CD4-positive, alpha-beta T cell (primary cell): Measurements from ENCODE around the gene COX4I2. TPM values are rescaled to one million over a fixed set of nuclear protein-coding genes. Genes with fewer than 3 reads are reported as not detected.

Experiments
- ATAC-seq: fragments of 200-7000 bp; cut with Tn5 transposase; one replicate; pipeline ENCODE4 v1.10.0; 2022; ENCODE audit warnings: mild to moderate bottlenecking; ENCODE audit not compliant: poor library complexity
- CTCF ChIA-PET: fragments of 350-600 bp; sonication (Branson Sonifier 250); formaldehyde crosslinking; loops from one replicate; lab custom pipeline; 2021; ENCODE audit warnings: antibody characterized with exemption, inconsistent platforms; lab: Charles Lee
- POLR2A ChIA-PET: fragments of 350-600 bp; sonication (Branson Sonifier 250); formaldehyde crosslinking; loops from one replicate; lab custom pipeline; 2021; ENCODE audit warnings: antibody characterized with exemption, inconsistent platforms; lab: Charles Lee
- DNase-seq, 14 experiments: peaks; one replicate each; pipeline ENCODE4 v3.0.0-alpha.2; 2013 to 2020; ENCODE audit warnings: mixed read lengths in 2 of 14
- H3K27ac ChIP-seq, 2 donors: one replicate each; pipeline versions ENCODE4 v1.5.1 to v1.7.0; 2013; ENCODE audit warnings: low read length in 2 of 2, low read depth in 1 of 2, mild to moderate bottlenecking in 1 of 2
- H3K27me3 ChIP-seq, 2 experiments: 1 replicate in 1 of 2; 2 replicates in 1 of 2; pipeline versions ENCODE4 v1.6.1 to v1.7.0; 2013; ENCODE audit warnings: low read length in 2 of 2, control low read depth in 1 of 2, mild to moderate bottlenecking in 1 of 2, moderate library complexity in 1 of 2; ENCODE audit not compliant: insufficient read depth in 2 of 2, control insufficient read depth in 1 of 2
- H3K36me3 ChIP-seq: one replicate; pipeline ENCODE4 v1.6.1; 2013; ENCODE audit warnings: low read length, control low read depth; ENCODE audit not compliant: insufficient read depth
- H3K4me1 ChIP-seq: one replicate; pipeline ENCODE4 v1.6.1; 2013; ENCODE audit warnings: low read length, control low read depth; ENCODE audit not compliant: insufficient read depth
- H3K4me3 ChIP-seq: one replicate; pipeline ENCODE4 v1.5.1; 2013; ENCODE audit warnings: mild to moderate bottlenecking, low read length, moderate library complexity
- H3K9me3 ChIP-seq, 2 experiments: 1 replicate in 1 of 2; 2 replicates in 1 of 2; pipeline versions ENCODE4 v1.6.1 to v1.7.0; 2013; ENCODE audit warnings: low read length in 2 of 2, mild to moderate bottlenecking in 2 of 2, control low read depth in 1 of 2, moderate library complexity in 1 of 2; ENCODE audit not compliant: control insufficient read depth in 1 of 2, insufficient read depth in 1 of 2
- H3K27ac Mint-ChIP-seq: one replicate; pipeline ENCODE4 v1.8.0; 2020; ENCODE audit warnings: mixed read lengths
- H3K27me3 Mint-ChIP-seq: one replicate; pipeline ENCODE4 v1.8.0; 2021; ENCODE audit warnings: mixed read lengths
- H3K36me3 Mint-ChIP-seq: one replicate; pipeline ENCODE4 v1.8.0; 2021; ENCODE audit warnings: low read depth, mixed read lengths
- H3K4me1 Mint-ChIP-seq: one replicate; pipeline ENCODE4 v1.8.0; 2021; ENCODE audit warnings: low read depth, mixed read lengths
- H3K4me3 Mint-ChIP-seq: one replicate; pipeline ENCODE4 v1.8.0; 2020; ENCODE audit warnings: mild to moderate bottlenecking, mixed read lengths
- H3K9me3 Mint-ChIP-seq: one replicate; pipeline ENCODE4 v1.8.0; 2020; ENCODE audit warnings: mixed read lengths
- CTCF ChIP-seq: fragments of 200-600 bp; IDR thresholded peaks from one replicate; pipeline ENCODE4 v1.8.0; 2022; ENCODE audit warnings: antibody characterized with exemption, mild to moderate bottlenecking
- intact Hi-C, 2 experiments: fragments of 100-400 bp; cut with DNase I in 1 of 2; cut with micrococcal nuclease in 1 of 2; formaldehyde crosslinking; loops; one replicate each; pipeline versions ENCODE4 v1.15.1 to v1.9.0; 2023 to 2025; cut with DNase I, micrococcal nuclease
- total RNA-seq, 174 experiments: library from RNA in 2 of 174; stranded (reverse) in 2 of 174; gene quantifications; one replicate each; pipeline ENCODE4 v1.2.3 and lab custom pipeline; 2021 to 2026

The COX4I2 gene
- total RNA-seq, 2 experiments from 2014 or later, result not detected

DNA sequence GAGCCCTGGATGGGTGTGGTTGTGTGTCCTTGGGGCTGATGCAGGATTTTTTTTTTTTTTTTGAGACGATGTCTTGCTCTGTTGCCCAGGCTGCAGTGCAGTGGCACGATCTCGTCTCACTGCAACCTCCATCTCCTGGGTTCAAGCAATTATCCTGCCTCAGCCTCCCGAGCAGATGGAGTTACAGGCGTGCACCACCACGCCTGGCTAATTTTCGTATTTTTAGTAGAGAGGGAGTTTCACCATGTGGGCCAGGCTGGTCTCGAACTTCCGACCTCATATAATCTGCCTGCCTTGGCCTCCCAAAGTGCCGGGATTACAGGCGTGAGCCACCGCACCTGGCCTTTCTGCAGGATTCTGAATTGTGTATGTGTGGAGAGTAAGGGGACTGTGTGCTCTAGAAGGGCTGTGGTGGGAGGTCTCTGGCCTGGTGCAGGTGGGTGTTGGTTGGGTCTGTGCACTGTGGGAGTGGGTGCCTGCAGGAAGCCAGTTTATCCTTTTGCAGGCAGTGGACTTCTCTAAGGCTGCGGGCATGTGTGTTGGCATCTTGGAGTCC lies 43.6 kb upstream of the COX4I2 start:
- POLR2A ChIA-PET, result no interaction called here
- no peak for TF ChIP-seq CTCF

DNA sequence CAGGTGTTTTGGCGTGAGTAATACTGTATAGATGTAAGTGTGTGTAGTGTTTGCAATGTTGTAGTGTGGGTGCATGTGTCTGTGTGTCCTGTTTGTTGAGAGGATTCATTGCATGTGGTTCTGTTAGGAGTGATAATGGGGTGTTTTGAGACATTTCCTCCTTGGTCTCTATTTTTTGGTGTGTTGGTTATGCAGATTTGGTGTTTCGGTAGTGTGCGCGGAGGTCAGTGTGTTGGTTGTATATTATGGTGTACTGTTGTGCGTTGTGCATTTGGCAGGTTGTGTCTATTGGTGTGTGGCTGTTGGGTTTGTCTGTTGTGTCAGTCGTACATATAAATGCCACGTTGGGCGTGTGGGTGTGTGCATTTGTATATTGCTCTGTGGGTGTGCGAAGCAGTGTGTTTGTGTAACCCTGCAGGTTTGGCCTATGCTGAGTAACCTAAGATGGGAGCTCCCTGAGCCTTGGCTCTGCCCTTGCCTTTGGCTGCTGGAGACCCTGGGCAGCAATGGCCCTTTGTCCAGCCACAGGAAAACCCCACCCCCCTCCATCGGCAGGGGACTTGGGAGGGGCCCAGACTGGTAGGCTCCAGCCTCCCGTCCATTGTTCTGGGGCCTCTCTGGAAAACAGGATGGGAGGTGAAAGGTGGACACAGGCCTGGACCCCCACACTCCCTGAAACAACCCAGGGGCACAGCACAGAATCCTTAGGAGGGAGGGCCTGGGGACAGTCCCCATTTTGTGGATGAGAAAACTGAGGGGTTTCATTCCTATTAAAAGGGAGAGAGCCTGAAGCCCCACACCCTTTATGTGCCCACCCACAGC lies 42.9 kb upstream of the COX4I2 start:
- Mint-ChIP-seq H3K36me3 (no peaks in the 10 kb centered on the region), H3K4me3 (no peak overlapping the region), H3K27ac (no peak overlapping the region), H3K4me1 (no peaks in the 10 kb centered on the region), H3K9me3 (no peaks in the 10 kb centered on the region), H3K27me3 (peaks cover 6% of the 10 kb centered on the region)
- ChIA-PET POLR2A (no interaction called here), CTCF (no interaction called here)
- DNase-seq (no peak), ATAC-seq (no peak)
- Histone ChIP-seq H3K36me3 (no peaks in the 10 kb centered on the region), H3K4me3 (no peak overlapping the region), H3K27ac (no peak overlapping the region), H3K4me1 (no peaks in the 10 kb centered on the region), H3K9me3 (no peaks in the 10 kb centered on the region), H3K27me3 (peaks cover 0 to 3% of the 10 kb centered on the region in 2 experiments)
- intact Hi-C loops, result no loop called here
- TF ChIP-seq CTCF, result no peak

More for the DNA sequence above, 43.6 kb upstream of the COX4I2 start:
- no peak overlapping the region for H3K27ac ChIP-seq
- no peak overlapping the region for H3K4me3 ChIP-seq
- no peaks in the 10 kb centered on the region for H3K4me1 ChIP-seq
- no peaks in the 10 kb centered on the region for H3K9me3 ChIP-seq
- DNase-seq (no peak), ATAC-seq (no peak)
- no peak overlapping the region for H3K4me3 Mint-ChIP-seq
- H3K9me3 Mint-ChIP-seq, result no peaks in the 10 kb centered on the region
- H3K36me3 ChIP-seq, result no peaks in the 10 kb centered on the region
- H3K27me3 Mint-ChIP-seq, result peaks cover 7% of the 10 kb centered on the region
- H3K27ac Mint-ChIP-seq, result no peak overlapping the region
- no peaks in the 10 kb centered on the region for H3K4me1 Mint-ChIP-seq
- H3K27me3 ChIP-seq, result peaks cover 0 to 3% of the 10 kb centered on the region in 2 experiments
- H3K36me3 Mint-ChIP-seq, result no peaks in the 10 kb centered on the region
- intact Hi-C loops, result no loop called here
- CTCF ChIA-PET, result interaction anchor here (1.8 kb wide), 1 partner anchor 19 kb away, joined by 8 read pairs; no protein-coding TSS in a partner anchor

- no peaks in the 10 kb centered on the region for H3K36me3 Mint-ChIP-seq
- no peaks in the 10 kb centered on the region for H3K9me3 ChIP-seq
- H3K27ac ChIP-seq, result no peak overlapping the region
- ChIA-PET POLR2A (no interaction called here), CTCF (no interaction called here)
- no peaks in the 10 kb centered on the region for H3K4me1 Mint-ChIP-seq
- H3K4me1 ChIP-seq, result no peaks in the 10 kb centered on the region
- intact Hi-C loops, result no loop called here
- no peak overlapping the region for H3K27ac Mint-ChIP-seq
- no peak overlapping the region for H3K4me3 Mint-ChIP-seq
- no peak for TF ChIP-seq CTCF
- no peak for ATAC-seq
- H3K27me3 ChIP-seq, result peaks cover 0 to 3% of the 10 kb centered on the region in 2 experiments
- H3K9me3 Mint-ChIP-seq, result no peaks in the 10 kb centered on the region
- no peak overlapping the region for H3K4me3 ChIP-seq
- peaks cover 6% of the 10 kb centered on the region for H3K27me3 Mint-ChIP-seq
- no peak for DNase-seq
- H3K36me3 ChIP-seq, result no peaks in the 10 kb centered on the region
Observed at GRCh38 chr20:31595380-31595653, 42.4 kb upstream of the COX4I2 start.
